H1 (cell line): Measurements from ENCODE around the gene ANP32A. TPM values are rescaled to one million over a fixed set of nuclear protein-coding genes. Genes with fewer than 3 reads are reported as not detected.

Experiments used
- CTCF ChIA-PET: fragments of 300-600 bp; sonication (Branson Sonifier 250); formaldehyde crosslinking; loops from one replicate; lab custom pipeline; 2021; ENCODE audit not compliant: partially characterized antibody; lab: Charles Lee
- POLR2A ChIA-PET: fragments of 300-600 bp; sonication (Branson Sonifier 250); formaldehyde crosslinking; loops from one replicate; lab custom pipeline; 2021; ENCODE audit warnings: inconsistent platforms; ENCODE audit not compliant: partially characterized antibody; lab: Charles Lee
- DNase-seq, 2 experiments: peaks; one replicate each; pipeline versions ENCODE4 v3.0.0 to v3.0.0-alpha.2; 2010 to 2022; ENCODE audit warnings: low spot score in 2 of 2, low read depth in 1 of 2, mixed read lengths in 1 of 2
- FAIRE-seq: peaks from 2 replicates; lab custom pipeline; 2011; peaks lifted over from hg19 to GRCh38; lab: Jason Lieb, UNC
- H2AFZ ChIP-seq: 2 replicates; pipeline ENCODE4 v1.8.1; 2012; ENCODE audit warnings: low read length, inconsistent platforms
- H2AK5ac ChIP-seq: 2 replicates; pipeline ENCODE4 v1.6.1; 2013; ENCODE audit warnings: low read depth, low read length
- H2BK120ac ChIP-seq: replicated peaks from 2 replicates; pipeline ENCODE3; 2013; ENCODE audit warnings: low read depth, low read length, inconsistent platforms
- H2BK12ac ChIP-seq: 2 replicates; pipeline ENCODE4 v1.6.1; 2013; ENCODE audit warnings: low read depth, low read length
- H2BK15ac ChIP-seq: 2 replicates; pipeline ENCODE4 v1.6.1; 2013; ENCODE audit warnings: low read length
- H2BK20ac ChIP-seq: 2 replicates; pipeline ENCODE4 v1.6.1; 2013; ENCODE audit warnings: low read length
- H2BK5ac ChIP-seq: 2 replicates; pipeline ENCODE4 v1.6.1; 2013; ENCODE audit warnings: low read depth, low read length
- H3K14ac ChIP-seq: 2 replicates; pipeline ENCODE4 v1.6.1; 2013; ENCODE audit warnings: inconsistent platforms; ENCODE audit not compliant: insufficient read length
- H3K18ac ChIP-seq: 2 replicates; pipeline ENCODE4 v1.6.1; 2013; ENCODE audit warnings: low read length; ENCODE audit errors: extremely low read depth
- H3K23ac ChIP-seq: 2 replicates; pipeline ENCODE4 v1.6.1; 2013; ENCODE audit warnings: inconsistent platforms; ENCODE audit not compliant: insufficient read length
- H3K23me2 ChIP-seq: 2 replicates; pipeline ENCODE4 v1.6.1; 2013; ENCODE audit warnings: low read depth, low read length
- H3K27ac ChIP-seq: 2 replicates; pipeline ENCODE4 v1.6.1; 2011; ENCODE audit warnings: low read depth, low read length, inconsistent platforms
- H3K27me3 ChIP-seq, 4 experiments: replicated peaks in 1 of 4; 1 replicate in 1 of 4; 2 replicates in 3 of 4; pipeline versions ENCODE4 v1.6.1 to v1.8.1; 2011 to 2013; ENCODE audit warnings: low read length in 3 of 4, mild to moderate bottlenecking in 3 of 4, inconsistent platforms in 2 of 4, mixed read lengths in 2 of 4, moderate library complexity in 1 of 4; ENCODE audit not compliant: control insufficient read depth in 3 of 4, insufficient read depth in 3 of 4; ENCODE audit errors: extremely low read depth in 1 of 4
- H3K36me3 ChIP-seq, 4 experiments: 2 replicates each; pipeline versions ENCODE4 v1.6.1 to v1.8.1; 2011 to 2013; ENCODE audit warnings: mild to moderate bottlenecking in 4 of 4, low read length in 3 of 4, moderate library complexity in 2 of 4, control low read depth in 1 of 4, inconsistent platforms in 1 of 4; ENCODE audit not compliant: insufficient read depth in 4 of 4, control insufficient read depth in 2 of 4
- H3K4ac ChIP-seq: replicated peaks from 2 replicates; pipeline ENCODE3; 2013; ENCODE audit warnings: low read length, low read depth, mixed read lengths, inconsistent platforms; ENCODE audit not compliant: insufficient read length
- H3K4me1 ChIP-seq, 4 experiments: replicated peaks in 1 of 4; 1 replicate in 1 of 4; 2 replicates in 3 of 4; pipeline versions ENCODE4 v1.6.1 to v1.8.1; 2011 to 2013; ENCODE audit warnings: low read length in 3 of 4, inconsistent platforms in 2 of 4, mixed read lengths in 1 of 4; ENCODE audit not compliant: insufficient read depth in 4 of 4, control insufficient read depth in 3 of 4
- H3K4me2 ChIP-seq, 2 experiments: 2 replicates each; pipeline versions ENCODE4 v1.6.1 to v1.8.1; 2011 to 2013; ENCODE audit warnings: low read depth in 2 of 2, low read length in 2 of 2, control low read depth in 1 of 2, inconsistent platforms in 1 of 2, mild to moderate bottlenecking in 1 of 2; ENCODE audit not compliant: insufficient read depth in 1 of 2
- H3K4me3 ChIP-seq, 4 experiments: fragments of 200-600, 300-600 bp in 1 of 4; sonication (generic), shearing (Covaris generic), sonication (Bioruptor Twin) in 1 of 4; 2 replicates each; pipeline versions ENCODE4 v1.5.1 to v1.8.1; 2011 to 2016; ENCODE audit warnings: low read length in 4 of 4, low read depth in 3 of 4, control low read depth in 2 of 4, inconsistent platforms in 2 of 4, mild to moderate bottlenecking in 2 of 4, mixed read lengths in 1 of 4, moderate library complexity in 1 of 4; ENCODE audit not compliant: insufficient read depth in 2 of 4; ENCODE audit errors: extremely low read depth in 1 of 4
- H3K56ac ChIP-seq: replicated peaks from 2 replicates; pipeline ENCODE3; 2013; ENCODE audit warnings: low read depth, mild to moderate bottlenecking, mixed read lengths, low read length, inconsistent platforms; ENCODE audit not compliant: insufficient read length
- H3K79me1 ChIP-seq: 2 replicates; pipeline ENCODE4 v1.6.1; 2013; ENCODE audit warnings: low read depth, low read length, control low read depth
- H3K79me2 ChIP-seq, 2 experiments: 2 replicates each; pipeline versions ENCODE4 v1.6.1 to v1.8.1; 2012 to 2013; ENCODE audit warnings: low read length in 2 of 2, mild to moderate bottlenecking in 2 of 2, inconsistent platforms in 1 of 2; ENCODE audit not compliant: insufficient read depth in 2 of 2, control insufficient read depth in 1 of 2
- H3K9ac ChIP-seq, 4 experiments: replicated peaks in 1 of 4; 1 replicate in 1 of 4; 2 replicates in 3 of 4; pipeline versions ENCODE4 v1.6.1 to v1.8.1; 2011 to 2013; ENCODE audit warnings: low read depth in 3 of 4, low read length in 3 of 4, control low read depth in 2 of 4, mild to moderate bottlenecking in 2 of 4, moderate library complexity in 2 of 4, inconsistent platforms in 1 of 4; ENCODE audit errors: extremely low read depth in 1 of 4
- H3K9me3 ChIP-seq, 2 experiments: 2 replicates each; pipeline versions ENCODE4 v1.6.1 to v1.8.1; 2012 to 2013; ENCODE audit warnings: mild to moderate bottlenecking in 2 of 2, moderate library complexity in 2 of 2, control low read depth in 1 of 2, inconsistent platforms in 1 of 2, low read depth in 1 of 2, low read length in 1 of 2, mixed read lengths in 1 of 2; ENCODE audit not compliant: insufficient read depth in 2 of 2
- H4K20me1 ChIP-seq, 2 experiments: replicated peaks in 1 of 2; 2 replicates each; pipeline versions ENCODE3 to v1.8.1; 2011 to 2013; ENCODE audit warnings: inconsistent platforms in 2 of 2, low read length in 2 of 2, mild to moderate bottlenecking in 1 of 2; ENCODE audit not compliant: insufficient read depth in 2 of 2, control insufficient read depth in 1 of 2
- H4K5ac ChIP-seq: 2 replicates; pipeline ENCODE4 v1.6.1; 2013; ENCODE audit warnings: low read length, low read depth, mixed read lengths, inconsistent platforms; ENCODE audit not compliant: insufficient read length
- H4K8ac ChIP-seq: 2 replicates; pipeline ENCODE4 v1.8.0; 2013; ENCODE audit warnings: mild to moderate bottlenecking, moderate library complexity, low read length, inconsistent platforms; ENCODE audit not compliant: insufficient read depth; ENCODE audit errors: extremely low read depth
- H4K91ac ChIP-seq: replicated peaks from 2 replicates; pipeline ENCODE3; 2013; ENCODE audit warnings: low read length, mixed read lengths, inconsistent platforms; ENCODE audit not compliant: insufficient read length
- HDAC6 ChIP-seq: IDR thresholded peaks from one replicate; pipeline ENCODE4 v1.7.1; 2012; ENCODE audit warnings: low read depth, mild to moderate bottlenecking, inconsistent platforms, low read length, moderate library complexity
- KDM4A ChIP-seq: IDR thresholded peaks from one replicate; pipeline ENCODE4 v1.7.1; 2012; ENCODE audit warnings: low read depth, mild to moderate bottlenecking, moderate library complexity, low read length, inconsistent platforms; ENCODE audit not compliant: severe bottlenecking
- WGBS, 2 experiments: shearing (Covaris generic) in 1 of 2; methylation state at CpG; one replicate each; pipeline versions ENCODE4 v1.1.6 to v1.1.7; 2013 to 2015; ENCODE audit warnings: low lambda C conversion rate in 2 of 2, mixed read lengths in 2 of 2, inconsistent platforms in 1 of 2, low coverage in 1 of 2, missing lambda C conversion rate in 1 of 2; ENCODE audit not compliant: insufficient replicate concordance in 2 of 2, insufficient coverage in 1 of 2, insufficient read length in 1 of 2; ENCODE audit errors: extremely low coverage in 1 of 2, missing lambda C conversion rate in 1 of 2; 5-methylcytosine and 5-hydroxymethylcytosine counted together
- polyA plus RNA-seq, 7 experiments: library from polyadenylated mRNA; depleted of rRNA in 3 of 7; stranded (reverse) in 5 of 7; unstranded in 2 of 7; fragments of >200 nt in 5 of 7; fragments of 200-250 nt in 2 of 7; gene quantifications; 1 replicate in 5 of 7; 2 replicates in 1 of 7; 4 replicates in 1 of 7; pipeline versions ENCODE4 v1.2.1 to v1.2.3, GENCODE V29; 2011 to 2013; ENCODE audit warnings: missing spikeins in 2 of 7, mixed read lengths in 2 of 7
- total RNA-seq: library from RNA; stranded (reverse); fragmentation: NEBNext Ultra II Directional; extraction: Animal tissue kit (Norgen Biotek cat#: 25700); gene quantifications from 2 replicates; pipeline ENCODE4 v1.2.1, GENCODE V29; 2021

The ANP32A gene
- total and polyA plus RNA-seq, 2 of the 8 experiments (the other 6 are each of a cell fraction or from before 2014, with no cell fraction given) = 70.8 to 295 TPM

DNA sequence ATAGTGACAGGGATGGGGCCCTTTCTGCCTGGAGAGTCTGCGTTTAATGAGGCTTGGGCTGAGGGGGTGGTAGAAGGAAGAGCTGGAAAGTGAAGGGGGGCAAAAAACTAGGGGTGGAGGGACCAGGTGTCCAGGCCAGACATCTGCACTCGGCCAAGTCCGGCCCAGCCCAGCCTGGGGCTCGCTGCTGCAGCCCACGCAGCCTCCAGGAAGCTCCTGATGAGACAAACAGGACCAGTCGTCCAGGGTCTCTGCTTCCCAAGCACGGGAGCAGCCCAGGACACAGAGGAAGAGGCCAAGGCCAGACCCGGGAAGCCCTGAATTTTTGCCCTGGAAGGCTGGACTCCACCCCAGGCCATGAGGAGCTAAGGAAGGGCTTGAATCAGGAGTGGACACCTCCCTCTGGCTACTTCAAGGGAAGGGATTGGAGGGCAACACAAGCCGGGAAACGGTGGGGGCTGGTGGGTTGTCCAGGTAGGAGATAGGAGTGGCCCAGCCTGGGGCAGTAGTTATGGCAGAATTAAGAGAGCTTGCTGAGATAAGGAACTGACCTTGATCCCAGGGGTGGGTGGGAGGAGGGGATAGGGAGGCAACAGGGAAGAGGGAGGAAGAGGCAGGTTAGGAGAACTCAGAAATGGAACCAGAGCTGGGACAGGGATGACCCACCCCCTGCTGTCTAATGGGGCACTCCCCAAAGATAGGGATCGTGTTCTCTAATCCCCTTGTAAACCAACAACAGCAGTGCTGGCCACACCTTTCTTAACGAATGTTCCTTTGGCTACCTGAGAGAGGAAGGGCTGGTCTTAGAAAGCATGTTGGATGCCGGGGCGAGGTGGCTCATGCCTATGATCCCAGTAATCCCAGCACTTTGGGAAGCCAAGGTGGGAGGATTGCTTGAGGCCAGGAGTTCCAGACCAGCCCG, 89.5 kb downstream of the ANP32A start:
- Histone ChIP-seq H3K18ac (no peak overlapping the region), H4K91ac (peak overlapping the region; percentile 63), H2BK15ac (no peak overlapping the region), H3K4me2 (no peak overlapping the region), H2AFZ (0 out of 2 replicates have a peak overlapping the region, but pooled peaks have one; percentile 68), H3K27ac (no peak overlapping the region), H2BK20ac (no peak overlapping the region), H3K4ac (no peak overlapping the region), H4K20me1 (no peaks in the 10 kb centered on the region), H3K23me2 (no peaks in the 10 kb centered on the region; the same call in 1 of the 2 replicates), H3K4me1 (peaks cover 0 to 6% (median 3%) of the 10 kb centered on the region in 4 experiments; a peak in 4 of 7 replicates), H3K56ac (no peak overlapping the region), H3K23ac (no peak overlapping the region), H3K79me1 (no peaks in the 10 kb centered on the region), H2AK5ac (no peak overlapping the region), H3K9ac (no peak overlapping the region), H4K5ac (no peak overlapping the region), H2BK12ac (no peak overlapping the region), H3K27me3 (no peaks in the 10 kb centered on the region; a peak in 1 of 7 replicates), H3K9me3 (no peaks in the 10 kb centered on the region), H3K14ac (no peak overlapping the region), H3K4me3 (no peak overlapping the region), H2BK120ac (no peak overlapping the region), H2BK5ac (no peak overlapping the region), H3K79me2 (no peaks in the 10 kb centered on the region), H3K36me3 (no peaks in the 10 kb centered on the region), H4K8ac (peak overlapping the region; percentile 81; the same call in 1 of the 2 replicates)
- POLR2A ChIA-PET = interaction anchor here (1.1 kb wide), 1 partner anchor 144 kb away, joined by 4 read pairs; no protein-coding TSS in a partner anchor
- DNase-seq (no peak), FAIRE-seq (no peak)
- CTCF ChIA-PET = interaction anchor here (0.7 to 4.2 kb wide), 13 partner anchors 10 to 300 kb away, joined by 3 to 38 read pairs (median 3); no protein-coding TSS in a partner anchor
- TF ChIP-seq KDM4A (no peak), HDAC6 (no peak)
- 71% methylated on average over 13 of the region's 15 CpGs; no CpG with 5 or more reads in 1 of the 2 experiments for WGBS, 2 experiments
